Muscle layer of duodenum (tissue), 2 donors: ENCODE data around the gene SLC35F4.

ENCODE experiments used
- H3K27ac ChIP-seq: one replicate; pipeline ENCODE4 v1.7.0; 2013; ENCODE audit warnings: mild to moderate bottlenecking, low read length
- H3K27me3 ChIP-seq: one replicate; pipeline ENCODE4 v1.7.0; 2013; ENCODE audit warnings: low read depth, mild to moderate bottlenecking, control low read depth, low read length
- H3K36me3 ChIP-seq, 2 donors: one replicate each; pipeline ENCODE4 v1.7.0; 2013; ENCODE audit warnings: low read length in 2 of 2, control low read depth in 1 of 2, mild to moderate bottlenecking in 1 of 2; ENCODE audit not compliant: insufficient read depth in 2 of 2, control insufficient read depth in 1 of 2
- H3K4me1 ChIP-seq, 2 donors: one replicate each; pipeline ENCODE4 v1.7.0; 2013; ENCODE audit warnings: low read length in 2 of 2, mild to moderate bottlenecking in 2 of 2, control low read depth in 1 of 2, moderate library complexity in 1 of 2; ENCODE audit not compliant: insufficient read depth in 2 of 2, control insufficient read depth in 1 of 2
- H3K4me3 ChIP-seq, 2 donors: one replicate each; pipeline ENCODE4 v1.7.0; 2013; ENCODE audit warnings: low read length in 2 of 2, low read depth in 1 of 2, mild to moderate bottlenecking in 1 of 2
- H3K9me3 ChIP-seq, 2 donors: one replicate each; pipeline ENCODE4 v1.7.0; 2013; ENCODE audit warnings: low read length in 2 of 2, control low read depth in 1 of 2, mild to moderate bottlenecking in 1 of 2; ENCODE audit not compliant: control insufficient read depth in 1 of 2
- donor health status: healthy.

SLC35F4 gene

DNA sequence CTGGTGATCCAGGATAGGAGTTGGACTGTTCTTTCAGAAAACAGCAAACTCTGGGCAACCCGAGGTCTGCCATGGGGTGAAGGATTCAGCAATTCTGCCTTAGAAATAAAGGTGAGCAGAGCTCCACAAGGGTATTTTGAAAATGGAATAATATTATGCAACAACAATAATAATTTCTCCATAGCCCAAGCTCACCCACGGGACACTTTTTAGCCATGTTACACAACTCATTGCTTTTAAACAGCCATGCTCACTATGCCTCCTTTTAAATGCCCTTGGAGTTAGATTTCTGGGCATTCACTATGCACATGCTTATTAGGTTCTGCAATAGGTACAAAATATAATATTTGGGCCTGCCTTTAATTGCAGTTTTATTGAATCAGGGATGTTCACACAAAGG is 37.2 kb downstream of the SLC35F4 start:
- H3K27ac ChIP-seq = no peak overlapping the region
- no peak overlapping the region for H3K4me3 ChIP-seq
- H3K4me1 ChIP-seq = no peaks in the 10 kb centered on the region
- H3K27me3 ChIP-seq = no peaks in the 10 kb centered on the region
- no peaks in the 10 kb centered on the region for H3K9me3 ChIP-seq
- no peaks in the 10 kb centered on the region for H3K36me3 ChIP-seq

DNA sequence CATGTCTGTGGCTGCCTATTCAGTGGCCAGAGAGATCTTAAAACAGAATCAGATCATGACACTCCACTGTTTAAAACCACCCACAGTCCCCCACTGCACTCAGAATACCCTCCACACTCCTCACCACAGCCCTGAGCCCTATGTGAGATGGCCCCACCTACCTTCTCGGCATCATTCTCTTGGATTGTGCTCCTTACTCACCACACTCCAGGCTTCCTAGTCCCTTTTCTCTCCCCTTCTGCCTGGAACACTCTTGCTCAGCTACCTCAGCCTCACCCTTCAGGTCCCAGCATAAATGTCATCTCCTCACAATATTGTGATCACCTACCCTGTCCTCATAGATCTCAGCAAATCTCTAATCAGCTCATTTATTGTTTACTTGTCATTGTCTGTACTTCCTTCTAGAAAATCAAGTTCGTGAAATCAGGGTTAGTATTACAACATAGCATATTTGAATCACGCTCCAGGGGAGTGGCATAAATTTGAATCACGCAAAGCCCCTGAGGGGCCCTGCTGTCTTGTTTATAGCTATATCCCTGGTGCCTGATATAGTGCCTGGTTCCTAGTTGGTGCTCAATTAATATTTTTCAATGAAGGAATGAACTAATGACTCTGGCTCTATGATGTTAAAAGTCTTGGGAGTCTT is 42.8 kb downstream of the SLC35F4 start:
- Histone ChIP-seq H3K9me3 (no peaks in the 10 kb centered on the region), H3K4me3 (no peak overlapping the region), H3K27ac (no peak overlapping the region), H3K36me3 (no peaks in the 10 kb centered on the region), H3K27me3 (no peaks in the 10 kb centered on the region), H3K4me1 (no peaks in the 10 kb centered on the region)

DNA sequence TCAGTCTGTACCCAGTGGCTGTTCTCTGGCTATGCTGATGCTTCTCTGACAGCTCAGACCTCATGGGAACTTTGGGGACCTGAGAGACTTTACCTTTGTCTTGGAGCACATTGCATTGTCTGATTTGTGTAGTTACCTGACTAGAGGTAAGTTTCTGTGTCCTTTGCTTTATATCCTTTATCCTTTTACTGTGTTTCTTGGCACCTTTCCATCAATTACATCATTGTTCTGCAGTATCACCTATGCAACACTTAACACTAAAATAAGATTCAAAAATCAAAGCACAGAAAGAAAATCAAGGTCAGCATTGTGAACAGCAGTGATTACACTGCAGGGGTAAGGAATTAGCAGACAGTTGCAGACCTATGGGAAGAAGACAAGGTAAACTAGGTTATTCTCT is 43.8 kb downstream of the SLC35F4 start:
- Histone ChIP-seq H3K27me3 (no peaks in the 10 kb centered on the region), H3K9me3 (no peaks in the 10 kb centered on the region), H3K36me3 (no peaks in the 10 kb centered on the region), H3K4me1 (no peaks in the 10 kb centered on the region), H3K27ac (no peak overlapping the region), H3K4me3 (no peak overlapping the region)

DNA sequence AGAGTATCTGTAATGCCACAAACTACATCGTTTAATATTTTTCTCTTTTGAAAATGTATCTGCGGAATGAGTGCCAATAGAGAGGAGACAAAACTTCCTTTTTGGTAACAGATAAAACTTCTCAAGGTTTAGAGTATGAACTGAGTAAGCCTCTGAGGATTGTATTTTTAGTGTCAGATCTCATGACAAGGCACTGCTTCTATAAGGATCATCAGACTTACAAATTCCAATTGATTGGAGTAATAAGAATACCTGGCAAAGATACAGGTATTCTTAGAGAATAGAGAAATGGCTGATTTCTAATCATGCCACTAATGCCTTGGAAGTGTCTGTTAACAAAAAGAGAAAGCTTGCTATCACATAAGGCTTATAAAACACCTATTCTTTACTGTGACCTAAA is 45.3 kb downstream of the SLC35F4 start:
- Histone ChIP-seq H3K36me3 (no peaks in the 10 kb centered on the region), H3K27me3 (no peaks in the 10 kb centered on the region), H3K4me3 (no peak overlapping the region), H3K9me3 (no peaks in the 10 kb centered on the region), H3K4me1 (no peaks in the 10 kb centered on the region), H3K27ac (no peak overlapping the region)

DNA sequence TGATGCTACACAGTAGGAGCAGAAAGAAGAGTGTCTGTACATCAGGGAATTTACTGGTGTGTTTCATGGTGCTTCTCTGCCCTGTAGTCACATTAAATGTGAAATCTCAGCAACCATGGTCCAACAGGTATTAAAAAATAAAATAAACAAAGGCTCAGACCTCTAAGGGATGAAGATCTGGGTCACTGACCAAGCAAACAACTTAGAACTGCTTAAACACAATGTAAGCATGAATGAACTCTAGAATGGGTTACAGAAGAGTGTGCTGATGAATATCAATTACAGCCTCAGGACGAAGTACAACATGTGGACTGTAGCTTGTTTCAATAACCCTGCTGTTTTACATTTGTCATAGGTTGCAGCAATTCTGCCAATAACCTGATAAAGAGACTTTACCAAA is 47.4 kb downstream of the SLC35F4 start:
- H3K36me3 ChIP-seq = no peaks in the 10 kb centered on the region
- H3K9me3 ChIP-seq = no peaks in the 10 kb centered on the region
- H3K4me1 ChIP-seq = no peaks in the 10 kb centered on the region
- H3K27ac ChIP-seq = no peak overlapping the region
- H3K4me3 ChIP-seq = no peak overlapping the region
- H3K27me3 ChIP-seq = no peaks in the 10 kb centered on the region

DNA sequence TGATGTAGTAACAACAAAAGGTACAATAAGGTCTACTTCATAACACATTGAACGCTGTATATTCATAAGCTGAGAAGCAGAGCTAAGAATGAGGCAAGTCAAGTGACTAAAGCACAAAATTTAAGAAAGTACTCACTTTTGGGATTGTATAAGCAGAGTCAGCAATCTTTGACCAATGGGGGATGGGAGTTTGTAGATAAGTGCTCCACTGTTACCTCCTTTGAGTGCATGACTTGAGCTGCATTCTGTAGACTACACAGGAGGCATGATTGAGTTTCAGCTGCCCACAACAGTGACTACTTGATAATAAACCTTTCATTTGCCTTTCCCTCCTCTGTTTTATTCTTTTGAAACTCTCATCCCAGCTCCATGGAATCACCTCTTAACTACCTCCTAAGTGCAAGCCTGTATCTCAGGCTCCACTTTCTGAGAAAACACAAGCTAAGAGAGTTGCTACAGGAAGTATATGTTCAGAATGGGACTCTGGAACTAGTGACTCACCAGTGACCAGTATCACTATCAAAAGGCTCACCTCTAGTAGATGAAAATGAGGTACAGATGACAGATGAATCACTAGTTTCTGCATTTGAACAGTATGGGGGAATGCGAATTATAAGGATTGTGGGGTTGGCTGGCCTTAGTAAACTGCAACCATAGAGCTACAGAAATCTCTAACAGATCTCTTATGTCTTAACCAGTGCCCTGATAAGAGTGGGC is 49.2 kb downstream of the SLC35F4 start:
- no peaks in the 10 kb centered on the region for H3K4me1 ChIP-seq
- no peak overlapping the region for H3K4me3 ChIP-seq
- H3K27me3 ChIP-seq = no peaks in the 10 kb centered on the region
- H3K36me3 ChIP-seq = no peaks in the 10 kb centered on the region
- H3K27ac ChIP-seq = no peak overlapping the region
- no peaks in the 10 kb centered on the region for H3K9me3 ChIP-seq

DNA sequence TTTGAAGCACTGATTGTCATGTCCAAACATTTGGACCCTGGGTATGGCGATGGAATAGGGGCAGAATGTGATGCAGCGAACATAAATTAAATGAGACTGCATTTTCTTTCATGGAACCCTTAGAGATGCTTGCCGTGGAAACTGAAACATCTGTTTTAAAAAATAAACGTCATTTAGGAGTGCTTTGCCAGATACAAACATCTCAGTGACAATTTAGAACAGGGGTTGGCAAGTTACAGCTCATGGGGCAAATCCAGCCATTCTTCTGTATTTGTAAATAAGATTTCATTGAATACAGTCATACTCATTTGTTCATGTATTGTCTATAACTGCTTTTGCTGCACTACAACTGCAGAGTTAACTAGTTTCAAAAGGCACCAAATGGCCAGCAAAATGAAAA is 51.2 kb downstream of the SLC35F4 start:
- Histone ChIP-seq H3K9me3 (no peaks in the 10 kb centered on the region), H3K27ac (no peak overlapping the region), H3K36me3 (no peaks in the 10 kb centered on the region), H3K27me3 (no peaks in the 10 kb centered on the region), H3K4me3 (no peak overlapping the region), H3K4me1 (no peaks in the 10 kb centered on the region)

DNA sequence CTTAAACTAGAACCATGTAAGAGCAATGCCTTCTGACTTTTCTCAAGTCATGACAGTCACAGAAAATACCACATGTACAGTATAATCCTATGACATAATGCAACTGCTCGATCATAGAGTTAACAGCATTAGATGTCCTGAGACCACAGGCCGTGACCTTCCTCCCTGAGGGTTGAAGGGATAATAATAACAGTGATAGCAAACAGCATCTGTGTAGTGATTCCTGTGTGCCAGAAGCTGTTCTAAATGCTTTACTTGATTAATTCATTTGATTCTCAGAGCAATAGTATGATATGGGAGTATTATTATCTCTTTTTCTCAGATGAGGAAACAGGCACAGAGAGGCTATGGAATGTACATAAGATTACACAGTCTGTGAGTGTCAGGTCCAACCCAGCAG is 53.2 kb downstream of the SLC35F4 start:
- Histone ChIP-seq H3K9me3 (no peaks in the 10 kb centered on the region), H3K36me3 (no peaks in the 10 kb centered on the region), H3K4me1 (no peaks in the 10 kb centered on the region), H3K27me3 (no peaks in the 10 kb centered on the region), H3K4me3 (no peak overlapping the region), H3K27ac (no peak overlapping the region)

DNA sequence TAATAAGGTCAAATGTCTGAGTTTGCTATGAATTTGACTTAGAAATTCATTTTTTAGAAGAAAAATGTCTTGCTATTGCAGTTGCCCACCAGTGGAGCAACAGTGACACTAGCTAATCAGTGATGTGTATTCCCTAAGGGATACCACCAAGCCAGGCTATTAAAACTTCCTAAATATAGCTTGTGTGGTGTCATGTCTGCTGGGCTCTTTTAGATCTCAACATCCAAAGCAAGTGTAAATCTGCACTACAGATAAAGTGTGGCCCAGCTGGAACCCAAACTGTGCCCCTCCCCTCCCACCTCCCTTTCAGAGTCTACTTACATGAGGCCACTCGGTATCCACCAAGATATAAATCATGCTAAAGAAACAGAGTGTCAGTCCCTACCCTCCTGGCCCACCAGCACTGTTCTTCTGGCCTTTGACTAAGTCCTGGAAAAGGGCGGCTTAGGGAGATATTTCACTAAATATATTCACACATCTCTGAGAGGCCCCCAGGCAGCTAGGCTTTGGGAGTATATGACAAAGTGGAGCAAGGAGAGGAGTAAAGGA is 53.8 kb downstream of the SLC35F4 start:
- no peak overlapping the region for H3K27ac ChIP-seq
- no peaks in the 10 kb centered on the region for H3K36me3 ChIP-seq
- no peaks in the 10 kb centered on the region for H3K4me1 ChIP-seq
- H3K4me3 ChIP-seq = no peak overlapping the region
- H3K27me3 ChIP-seq = no peaks in the 10 kb centered on the region
- H3K9me3 ChIP-seq = no peaks in the 10 kb centered on the region

DNA sequence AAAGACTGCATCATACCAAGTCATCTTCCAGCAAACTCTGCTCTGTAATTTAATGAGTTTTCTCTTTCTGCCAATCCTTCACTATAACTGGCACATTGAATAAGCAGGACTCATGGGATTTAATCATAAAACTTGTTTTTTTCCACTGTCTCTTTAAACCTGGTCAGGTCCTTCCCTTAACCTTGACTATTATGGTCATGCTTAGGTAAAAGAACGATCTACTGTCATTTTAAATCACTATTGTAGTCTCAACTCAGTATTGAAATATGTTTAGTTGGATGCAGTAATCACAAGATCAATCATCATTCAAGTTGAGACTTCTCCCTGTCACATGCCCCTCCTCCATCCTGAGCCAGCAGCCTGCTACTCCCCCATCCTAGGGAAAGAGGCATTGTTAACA is 56.1 kb downstream of the SLC35F4 start:
- Histone ChIP-seq H3K4me3 (no peak overlapping the region), H3K36me3 (no peaks in the 10 kb centered on the region), H3K27ac (no peak overlapping the region), H3K4me1 (no peaks in the 10 kb centered on the region), H3K9me3 (no peaks in the 10 kb centered on the region), H3K27me3 (no peaks in the 10 kb centered on the region)

DNA sequence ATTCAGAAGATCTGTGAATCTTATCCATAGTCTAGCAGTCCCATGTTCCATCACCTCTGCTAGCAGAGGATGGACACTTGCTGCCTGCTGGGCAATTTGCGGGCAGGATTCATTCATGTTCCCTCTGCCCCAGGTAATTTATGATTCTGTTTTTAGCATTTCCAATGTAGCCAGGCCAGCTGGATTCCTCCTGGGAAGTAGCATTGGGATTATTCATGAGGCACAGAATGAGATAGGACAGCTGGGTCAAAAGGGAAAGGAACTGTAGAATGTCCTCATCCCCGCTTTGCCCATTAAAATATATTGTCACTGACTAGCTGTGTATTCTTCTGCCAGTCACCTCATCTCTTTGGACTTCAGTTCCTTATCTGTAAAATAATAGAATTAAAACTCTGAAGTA is 68.7 kb downstream of the SLC35F4 start:
- Histone ChIP-seq H3K27ac (no peak overlapping the region), H3K27me3 (no peaks in the 10 kb centered on the region), H3K36me3 (no peaks in the 10 kb centered on the region), H3K9me3 (peaks cover 0 to 14% of the 10 kb centered on the region in 2 donors), H3K4me3 (no peak overlapping the region), H3K4me1 (no peaks in the 10 kb centered on the region)

DNA sequence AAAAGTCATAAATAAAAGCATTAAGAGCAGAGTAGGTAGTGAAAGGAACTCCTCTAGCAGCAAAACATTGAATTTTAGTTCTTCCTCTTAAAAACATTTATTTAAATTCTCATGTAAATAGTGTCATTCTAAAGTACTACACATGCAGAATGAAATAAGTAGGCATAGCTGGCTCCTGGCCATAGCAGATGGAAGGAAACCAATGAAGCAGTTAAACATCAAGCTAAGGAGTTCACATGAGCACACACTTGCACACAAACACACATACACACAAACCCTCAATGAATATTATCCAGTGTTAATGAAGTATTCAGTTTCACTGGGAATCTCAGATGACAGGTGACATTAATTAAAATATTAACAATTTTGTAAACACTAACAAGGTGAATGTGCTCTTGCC is 69.3 kb downstream of the SLC35F4 start:
- Histone ChIP-seq H3K27me3 (no peaks in the 10 kb centered on the region), H3K9me3 (peaks cover 0 to 14% of the 10 kb centered on the region in 2 donors), H3K36me3 (no peaks in the 10 kb centered on the region), H3K27ac (no peak overlapping the region), H3K4me1 (no peaks in the 10 kb centered on the region), H3K4me3 (no peak overlapping the region)
